ENCODE measurements around the gene C12orf60. TPM values are rescaled to one million over a fixed set of nuclear protein-coding genes. Genes with fewer than 3 reads are reported as not detected.

Gene C12orf60
- total RNA-seq, 1 experiment from 2014 or later, result 1.8 TPM

DNA sequence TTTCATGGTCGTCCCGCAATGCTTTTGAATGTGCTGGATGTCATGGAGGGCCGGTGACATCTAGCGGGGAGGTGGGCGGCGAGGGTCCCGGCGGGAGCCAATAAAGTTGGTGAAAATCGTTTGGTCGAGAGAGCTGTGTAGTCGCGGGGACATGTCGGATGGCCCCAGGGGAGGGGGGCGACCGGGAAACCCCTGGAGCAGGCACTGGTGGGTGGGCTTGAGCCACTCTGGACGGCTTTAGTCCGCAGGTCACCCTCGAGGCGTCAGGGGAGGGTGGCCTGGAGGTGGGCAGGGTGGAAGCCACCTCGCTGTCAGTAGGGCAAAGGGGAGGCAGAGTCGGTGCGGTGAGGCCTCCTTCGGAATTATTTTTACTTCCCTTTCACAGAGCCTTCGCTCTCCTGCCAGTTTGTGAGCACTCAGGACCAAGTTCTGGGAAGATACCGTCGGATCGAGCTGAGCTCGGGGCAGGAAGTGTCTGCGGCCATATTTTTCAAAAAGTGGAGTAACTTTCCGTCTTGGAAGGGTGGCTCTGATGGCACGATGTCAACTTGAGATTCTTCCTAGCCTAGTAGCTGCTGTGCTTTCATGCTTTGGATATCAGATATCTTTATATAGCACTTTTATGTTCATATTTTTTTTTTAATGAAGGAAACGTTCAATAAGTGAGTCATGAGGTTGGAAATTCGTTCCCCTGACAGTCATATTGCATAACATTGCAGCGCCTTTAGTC is 28.4 kb upstream of the C12orf60 start:
- Mint-ChIP-seq H3K9me3 (no peaks in the 10 kb centered on the region), H3K27ac (peak overlapping the region; percentile 93), H3K36me3 (peaks cover 4% of the 10 kb centered on the region; the same call in 1 of the 2 replicates), H3K4me3 (peak overlapping the region; percentile 99), H3K4me1 (peaks cover 35% of the 10 kb centered on the region), H3K27me3 (ENCODE audit: low read depth) (no peaks in the 10 kb centered on the region; the same call in 1 of the 2 replicates)
- CTCF ChIA-PET, result interaction anchor here (0.5 to 2.0 kb wide), 6 partner anchors 19 to 86 kb away, joined by 3 to 8 read pairs (median 4); partner anchors contain the start of genes C12orf60 and WBP11
- ATAC-seq (no peak), DNase-seq (ENCODE audit: low spot score) (peak; percentile 25)
- TF ChIP-seq, protein P1, sequence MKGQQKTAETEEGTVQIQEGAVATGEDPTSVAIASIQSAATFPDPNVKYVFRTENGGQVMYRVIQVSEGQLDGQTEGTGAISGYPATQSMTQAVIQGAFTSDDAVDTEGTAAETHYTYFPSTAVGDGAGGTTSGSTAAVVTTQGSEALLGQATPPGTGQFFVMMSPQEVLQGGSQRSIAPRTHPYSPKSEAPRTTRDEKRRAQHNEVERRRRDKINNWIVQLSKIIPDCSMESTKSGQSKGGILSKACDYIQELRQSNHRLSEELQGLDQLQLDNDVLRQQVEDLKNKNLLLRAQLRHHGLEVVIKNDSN (CRISPR knock-in tag; IDR thresholded peaks at IDR 0.05), result 0 out of 2 replicates have a peak, but pooled peaks have one; percentile 10
- 0 out of 2 replicates have a peak, but pooled peaks have one; percentile 45 for TF ChIP-seq KAT7 (CRISPR knock-in tag; IDR thresholded peaks at IDR 0.05; ENCODE audit: borderline replicate concordance)
- no peak for TF ChIP-seq ZNF317 (CRISPR knock-in tag; IDR thresholded peaks at IDR 0.05; ENCODE audit: borderline replicate concordance, low read depth)
- POLR2A ChIA-PET, result interaction anchor here (1.3 to 2.9 kb wide), 4 partner anchors 9 to 260 kb away, joined by 3 to 22 read pairs (median 4); partner anchors contain the start of genes C12orf60 and WBP11

DNA sequence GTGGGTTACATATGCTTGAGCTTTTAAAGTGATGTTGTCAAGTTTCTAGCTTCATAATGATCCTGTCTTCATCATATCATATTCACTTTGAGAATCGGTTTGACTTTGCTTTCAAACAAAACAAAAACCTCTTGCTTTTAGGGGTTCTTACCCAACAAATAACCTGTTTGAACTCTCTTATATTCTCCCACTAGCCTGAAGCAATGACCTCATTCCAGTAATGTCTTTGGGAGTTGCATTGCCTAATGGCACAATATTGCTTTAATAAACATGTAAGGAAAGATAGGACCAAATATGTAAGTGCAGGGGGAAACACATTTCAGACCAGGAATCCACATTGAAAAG is 27.9 kb upstream of the C12orf60 start:
- Mint-ChIP-seq H3K27ac (no peak overlapping the region), H3K4me3 (peak overlapping the region; percentile 99)
- POLR2A ChIA-PET, result interaction anchor here (1.4 kb wide), 1 partner anchor 8 kb away, joined by 3 read pairs; no protein-coding TSS in a partner anchor

More for the DNA sequence above, 27.9 kb upstream of the C12orf60 start:
- no peaks in the 10 kb centered on the region for H3K9me3 Mint-ChIP-seq
- H3K4me1 Mint-ChIP-seq, result peaks cover 35% of the 10 kb centered on the region
- ATAC-seq (no peak), DNase-seq (ENCODE audit: low spot score) (no peak)
- H3K36me3 Mint-ChIP-seq, result peaks cover 3% of the 10 kb centered on the region; the same call in 1 of the 2 replicates
- H3K27me3 Mint-ChIP-seq (ENCODE audit: low read depth), result no peaks in the 10 kb centered on the region; the same call in 1 of the 2 replicates
- TF ChIP-seq KAT7 (CRISPR knock-in tag; IDR thresholded peaks at IDR 0.05; ENCODE audit: borderline replicate concordance), result no peak
- TF ChIP-seq, protein P2, sequence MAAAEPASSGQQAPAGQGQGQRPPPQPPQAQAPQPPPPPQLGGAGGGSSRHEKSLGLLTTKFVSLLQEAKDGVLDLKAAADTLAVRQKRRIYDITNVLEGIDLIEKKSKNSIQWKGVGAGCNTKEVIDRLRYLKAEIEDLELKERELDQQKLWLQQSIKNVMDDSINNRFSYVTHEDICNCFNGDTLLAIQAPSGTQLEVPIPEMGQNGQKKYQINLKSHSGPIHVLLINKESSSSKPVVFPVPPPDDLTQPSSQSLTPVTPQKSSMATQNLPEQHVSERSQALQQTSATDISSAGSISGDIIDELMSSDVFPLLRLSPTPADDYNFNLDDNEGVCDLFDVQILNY (CRISPR knock-in tag; IDR thresholded peaks at IDR 0.05), result no peak
- TF ChIP-seq SOX15 (CRISPR knock-in tag; IDR thresholded peaks at IDR 0.05), result no peak
- TF ChIP-seq ATF1 (CRISPR knock-in tag; IDR thresholded peaks at IDR 0.05), result no peak
- TF ChIP-seq OVOL2 (CRISPR knock-in tag; IDR thresholded peaks at IDR 0.05; ENCODE audit: borderline replicate concordance), result no peak
- no peak for TF ChIP-seq GTF2I (CRISPR knock-in tag; conservative IDR thresholded peaks at IDR 0.05)
- TF ChIP-seq, protein P3, sequence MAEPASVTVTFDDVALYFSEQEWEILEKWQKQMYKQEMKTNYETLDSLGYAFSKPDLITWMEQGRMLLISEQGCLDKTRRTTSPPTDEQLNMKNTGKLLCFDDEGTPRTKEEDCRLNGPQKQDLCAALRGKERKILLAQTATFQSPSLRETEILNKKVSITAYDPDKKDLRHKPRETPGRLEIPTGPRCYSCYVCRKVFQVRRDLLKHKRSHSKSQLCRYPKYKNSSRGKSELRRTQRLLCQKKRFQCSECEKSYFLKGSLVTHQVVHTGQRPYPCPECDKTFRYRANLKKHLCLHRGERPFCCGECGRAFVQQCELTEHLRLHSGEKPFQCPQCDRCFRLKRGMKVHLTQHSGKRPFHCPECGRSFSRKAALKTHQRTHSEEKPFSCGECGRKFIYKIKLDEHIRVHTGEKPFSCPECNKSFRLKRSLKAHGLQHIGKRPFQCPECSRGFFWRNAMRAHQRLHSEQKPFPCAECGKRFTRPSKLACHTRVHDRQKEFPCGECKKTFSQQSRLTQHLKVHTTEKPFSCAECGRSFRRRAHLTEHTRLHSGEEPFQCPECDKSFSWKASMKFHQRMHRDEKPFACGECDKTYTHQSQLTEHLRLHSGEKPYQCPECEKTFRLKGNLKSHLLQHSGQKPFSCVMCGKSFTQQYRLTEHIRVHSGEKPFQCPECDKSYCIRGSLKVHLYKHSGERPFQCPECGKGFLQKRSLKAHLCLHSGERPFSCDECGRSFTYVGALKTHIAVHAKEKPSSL (CRISPR knock-in tag; conservative IDR thresholded peaks at IDR 0.05), result no peak
- TF ChIP-seq AR (CRISPR knock-in tag; IDR thresholded peaks at IDR 0.05), result no peak
- TF ChIP-seq, protein P4, sequence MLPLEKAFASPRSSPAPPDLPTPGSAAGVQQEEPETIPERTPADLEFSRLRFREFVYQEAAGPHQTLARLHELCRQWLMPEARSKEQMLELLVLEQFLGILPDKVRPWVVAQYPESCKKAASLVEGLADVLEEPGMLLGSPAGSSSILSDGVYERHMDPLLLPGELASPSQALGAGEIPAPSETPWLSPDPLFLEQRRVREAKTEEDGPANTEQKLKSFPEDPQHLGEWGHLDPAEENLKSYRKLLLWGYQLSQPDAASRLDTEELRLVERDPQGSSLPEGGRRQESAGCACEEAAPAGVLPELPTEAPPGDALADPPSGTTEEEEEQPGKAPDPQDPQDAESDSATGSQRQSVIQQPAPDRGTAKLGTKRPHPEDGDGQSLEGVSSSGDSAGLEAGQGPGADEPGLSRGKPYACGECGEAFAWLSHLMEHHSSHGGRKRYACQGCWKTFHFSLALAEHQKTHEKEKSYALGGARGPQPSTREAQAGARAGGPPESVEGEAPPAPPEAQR (CRISPR knock-in tag; IDR thresholded peaks at IDR 0.05), result no peak
- CTCF ChIA-PET, result interaction anchor here (0.9 to 2.0 kb wide), 2 partner anchors 20 to 59 kb away, joined by 3 to 8 read pairs; no protein-coding TSS in a partner anchor
